Endothelial cell of umbilical vein (primary cell): ENCODE data around the gene AGAP2.

Source experiments
- CTCF ChIP-seq, 2 donors: IDR thresholded peaks; 1 replicate in 1 of 2; 2 replicates in 1 of 2; pipeline ENCODE4 v1.5.1; 2011; ENCODE audit warnings: low read length in 2 of 2, mild to moderate bottlenecking in 2 of 2, moderate library complexity in 2 of 2, control low read depth in 1 of 2, inconsistent platforms in 1 of 2, low read depth in 1 of 2; ENCODE audit not compliant: insufficient read depth in 1 of 2; ENCODE audit errors: extremely low read depth in 1 of 2
- JUN ChIP-seq: IDR thresholded peaks from 2 replicates; pipeline ENCODE4 v1.6.1; 2011; ENCODE audit warnings: borderline replicate concordance, low read depth; ENCODE audit not compliant: insufficient read length, insufficient read depth
- POLR2A ChIP-seq: IDR thresholded peaks from 2 replicates; pipeline ENCODE4 v1.6.1; 2012; ENCODE audit warnings: low read depth, mild to moderate bottlenecking, control low read depth, low read length
- TF ChIP-seq, protein P1 (sequence below): IDR thresholded peaks from 2 replicates; pipeline ENCODE4 v1.6.1; 2011; ENCODE audit not compliant: insufficient read depth, insufficient read length

DNA sequence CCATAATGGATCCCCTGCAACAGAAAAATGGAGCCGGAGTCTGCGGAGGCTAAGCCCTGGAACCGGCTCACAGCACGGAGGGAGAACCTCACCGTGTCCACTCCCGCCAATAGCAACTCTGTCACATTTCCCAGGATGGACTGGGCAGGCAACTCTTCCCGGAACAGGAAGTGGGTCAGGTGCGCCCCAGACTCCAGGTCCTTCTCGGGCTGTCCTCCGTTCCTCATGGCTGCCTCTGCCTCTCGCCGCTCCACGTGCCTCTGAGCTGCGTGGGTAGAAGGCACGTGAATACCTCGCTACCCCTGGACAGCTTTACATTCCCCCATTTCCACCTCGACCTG is 26.1 kb upstream of the AGAP2 start:
- TF ChIP-seq, protein P1, sequence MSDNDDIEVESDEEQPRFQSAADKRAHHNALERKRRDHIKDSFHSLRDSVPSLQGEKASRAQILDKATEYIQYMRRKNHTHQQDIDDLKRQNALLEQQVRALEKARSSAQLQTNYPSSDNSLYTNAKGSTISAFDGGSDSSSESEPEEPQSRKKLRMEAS: no peak
- TF ChIP-seq POLR2A (no peak), CTCF (IDR thresholded peaks at IDR 0.05; ENCODE audit: extremely low read depth in 1 of 2, insufficient read depth in 1 of 2, low read depth in 1 of 2, low read length in 2 of 2) (no peak), JUN (no peak)
